IPS-20b (cell line): ENCODE data around the gene DNAJB14.

Experiments
- H3K27ac ChIP-seq: one replicate; pipeline ENCODE4 v1.5.1; 2013; ENCODE audit warnings: low read length
- H3K27me3 ChIP-seq: 2 replicates; pipeline ENCODE4 v1.6.1; 2013; ENCODE audit warnings: mild to moderate bottlenecking, low read length, inconsistent platforms; ENCODE audit not compliant: insufficient read depth
- H3K36me3 ChIP-seq: 2 replicates; pipeline ENCODE4 v1.6.1; 2013; ENCODE audit warnings: low read depth, mild to moderate bottlenecking, inconsistent platforms, low read length, moderate library complexity; ENCODE audit not compliant: insufficient read depth
- H3K4me1 ChIP-seq: 2 replicates; pipeline ENCODE4 v1.6.1; 2013; ENCODE audit warnings: mild to moderate bottlenecking, control low read depth, inconsistent platforms, low read length, moderate library complexity; ENCODE audit not compliant: insufficient read depth
- H3K4me3 ChIP-seq: 2 replicates; pipeline ENCODE4 v1.5.1; 2013; ENCODE audit warnings: mild to moderate bottlenecking, low read length, inconsistent platforms
- H3K9ac ChIP-seq: 2 replicates; pipeline ENCODE4 v1.6.1; 2013; ENCODE audit warnings: low read depth, mild to moderate bottlenecking, inconsistent platforms, low read length, moderate library complexity
- H3K9me3 ChIP-seq: 2 replicates; pipeline ENCODE4 v1.6.1; 2013; ENCODE audit warnings: mild to moderate bottlenecking, low read depth, low read length, inconsistent platforms; ENCODE audit not compliant: insufficient read depth

DNAJB14 gene

DNA sequence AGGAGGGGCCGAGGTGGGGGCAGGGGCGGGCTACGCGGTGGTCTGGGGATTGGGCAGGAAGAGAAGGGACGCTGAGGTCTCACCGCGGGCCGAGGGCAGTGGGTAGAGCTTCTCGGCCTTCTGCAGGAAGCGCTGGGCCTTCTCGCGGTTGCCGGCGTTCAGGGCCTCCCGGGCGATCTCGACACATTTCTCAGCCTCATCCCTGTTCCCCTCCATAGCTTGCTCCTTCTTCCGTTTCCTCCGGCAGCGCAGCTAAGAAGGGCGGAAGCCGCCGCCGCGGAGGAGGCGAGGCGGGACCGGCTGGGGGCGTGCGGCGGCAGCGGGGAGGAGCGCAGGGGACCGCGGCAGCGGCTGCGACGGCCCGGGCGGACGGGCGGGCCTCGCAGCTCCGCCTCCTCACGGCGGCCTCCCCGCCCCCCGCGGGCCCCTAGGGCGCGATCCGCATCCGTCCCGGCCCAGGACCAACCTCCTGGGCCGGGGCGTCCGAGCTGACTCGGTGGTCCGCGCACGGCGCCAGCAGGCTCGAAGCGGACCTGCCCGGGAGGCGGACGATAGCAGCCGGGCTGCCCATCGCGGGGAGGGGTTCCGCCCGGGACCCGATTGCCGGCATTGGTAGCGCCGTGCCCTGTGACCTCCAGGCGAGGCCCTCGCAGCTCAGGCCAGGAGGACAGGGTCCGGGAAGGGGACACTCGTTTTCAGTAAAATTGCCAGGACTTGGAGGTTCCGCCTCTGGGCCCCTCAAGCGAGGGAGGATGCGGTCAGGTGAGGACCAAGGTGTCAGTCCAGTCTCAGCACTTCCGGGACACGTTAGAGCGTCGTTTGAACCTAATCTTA, at the start of gene DNAJB14:
TSS of gene DNAJB14 (minus strand) at position 263 of the 834 bp plus-strand sequence. CDS start at position 216, 47 bp downstream.
- Histone ChIP-seq H3K9ac (peak within 1 kb of the TSS; percentile 88), H3K4me3 (peak within 1 kb of the TSS; percentile 96), H3K9me3 (no peaks in the 10 kb centered on the region), H3K4me1 (peaks cover 27% of the 10 kb centered on the region; the same call in 1 of the 2 replicates), H3K27me3 (no peaks in the 10 kb centered on the region), H3K36me3 (peaks cover 32% of the 10 kb centered on the region), H3K27ac (peak within 1 kb of the TSS; percentile 62)

DNA sequence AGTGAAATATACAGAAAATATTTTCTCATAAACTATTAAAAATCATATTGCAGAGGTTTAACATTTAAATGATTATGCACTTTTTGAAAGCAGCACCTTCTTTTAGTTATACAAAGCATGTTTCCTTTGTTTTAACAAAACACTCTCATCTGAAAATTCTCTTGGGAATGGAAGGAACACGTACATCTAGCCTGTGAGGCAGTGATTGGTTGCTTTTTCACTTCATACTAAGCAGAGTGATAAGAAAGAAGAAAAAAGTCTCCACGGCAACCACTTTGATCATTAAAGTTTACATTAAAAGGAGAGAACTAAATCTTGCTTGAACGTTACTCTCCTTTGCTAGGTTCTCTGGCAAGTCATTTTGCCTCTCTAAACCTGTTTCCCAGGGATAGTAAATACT, 45.3 kb upstream of the DNAJB14 start:
- Histone ChIP-seq H3K4me3 (no peak overlapping the region), H3K27ac (no peak overlapping the region), H3K4me1 (no peaks in the 10 kb centered on the region), H3K9ac (no peak overlapping the region), H3K9me3 (no peaks in the 10 kb centered on the region), H3K27me3 (no peaks in the 10 kb centered on the region), H3K36me3 (no peaks in the 10 kb centered on the region)

DNA sequence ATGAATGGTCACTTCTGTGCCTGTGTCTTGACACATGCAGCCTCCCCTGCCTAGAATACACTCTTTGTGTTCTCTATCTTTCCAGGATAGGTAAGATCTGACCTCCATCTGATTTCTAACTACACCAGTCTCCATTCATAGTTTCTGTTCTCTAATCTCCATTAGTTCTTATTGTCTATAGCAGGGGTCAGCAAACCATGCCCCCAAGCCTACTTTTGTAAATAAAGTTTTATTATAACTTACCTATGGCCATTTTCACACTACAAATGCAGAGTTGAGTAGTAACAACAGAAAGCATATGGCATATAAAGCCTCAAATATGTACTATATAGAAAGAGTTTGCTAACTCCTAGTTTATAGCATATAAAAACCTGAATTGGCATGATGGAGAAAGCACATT, 41.3 kb upstream of the DNAJB14 start:
- Histone ChIP-seq H3K9me3 (no peaks in the 10 kb centered on the region), H3K27me3 (no peaks in the 10 kb centered on the region), H3K4me1 (no peaks in the 10 kb centered on the region), H3K36me3 (no peaks in the 10 kb centered on the region), H3K9ac (no peak overlapping the region), H3K4me3 (no peak overlapping the region), H3K27ac (no peak overlapping the region)

DNA sequence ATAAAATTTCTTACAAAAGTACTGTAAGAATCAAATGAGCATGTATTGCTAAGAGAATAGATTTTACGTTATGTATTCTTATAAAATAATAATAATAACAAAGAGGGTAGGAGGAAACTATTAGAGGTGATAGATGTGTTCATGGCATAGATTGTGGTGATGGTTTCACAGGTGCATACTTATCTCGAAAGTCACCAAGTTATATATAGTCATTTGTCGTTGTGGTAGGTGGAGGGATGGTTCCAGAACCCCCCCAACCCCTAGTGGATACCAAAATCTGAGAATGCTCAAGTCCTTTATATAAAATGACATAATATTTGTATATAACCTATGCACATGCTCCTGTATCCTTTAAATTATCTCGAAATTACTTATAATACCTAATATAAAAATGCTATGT, 40.4 kb upstream of the DNAJB14 start:
- H3K4me3 ChIP-seq, result no peak overlapping the region
- no peak overlapping the region for H3K27ac ChIP-seq
- no peaks in the 10 kb centered on the region for H3K36me3 ChIP-seq
- no peaks in the 10 kb centered on the region for H3K9me3 ChIP-seq
- no peak overlapping the region for H3K9ac ChIP-seq
- no peaks in the 10 kb centered on the region for H3K27me3 ChIP-seq
- H3K4me1 ChIP-seq, result no peaks in the 10 kb centered on the region

DNA sequence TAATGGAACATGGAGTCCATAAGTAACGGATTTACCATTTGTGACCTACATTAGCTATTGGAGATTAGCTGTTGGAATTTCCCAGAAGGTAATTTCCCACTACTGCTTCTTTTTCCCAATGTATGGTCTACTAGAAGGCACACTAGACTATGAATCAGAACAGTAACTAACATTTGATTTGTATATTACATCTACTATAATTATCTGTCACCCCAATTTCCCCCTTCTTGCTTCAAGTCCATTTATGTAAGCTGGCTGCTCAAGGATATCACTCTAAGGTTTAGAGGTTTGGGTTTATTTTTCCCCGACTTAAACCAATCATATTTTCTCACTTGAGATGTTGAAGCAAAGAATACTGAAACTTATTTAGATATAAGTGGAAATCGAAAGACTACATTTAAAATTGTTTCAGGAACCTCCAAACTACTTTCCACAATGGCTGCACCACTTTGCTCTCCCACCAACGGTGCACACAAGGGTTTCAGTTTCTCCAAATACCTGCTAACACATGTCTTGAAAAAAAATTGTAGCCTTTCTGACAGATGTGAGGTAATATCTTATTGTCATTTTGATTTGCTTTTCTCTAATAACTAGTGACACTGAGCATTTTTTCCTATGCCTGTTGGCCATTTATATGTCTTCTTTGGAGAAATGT, 37.0 kb upstream of the DNAJB14 start:
- no peaks in the 10 kb centered on the region for H3K4me1 ChIP-seq
- no peak overlapping the region for H3K27ac ChIP-seq
- H3K9me3 ChIP-seq, result no peaks in the 10 kb centered on the region
- H3K36me3 ChIP-seq, result no peaks in the 10 kb centered on the region
- no peak overlapping the region for H3K9ac ChIP-seq
- H3K4me3 ChIP-seq, result no peak overlapping the region
- H3K27me3 ChIP-seq, result no peaks in the 10 kb centered on the region

DNA sequence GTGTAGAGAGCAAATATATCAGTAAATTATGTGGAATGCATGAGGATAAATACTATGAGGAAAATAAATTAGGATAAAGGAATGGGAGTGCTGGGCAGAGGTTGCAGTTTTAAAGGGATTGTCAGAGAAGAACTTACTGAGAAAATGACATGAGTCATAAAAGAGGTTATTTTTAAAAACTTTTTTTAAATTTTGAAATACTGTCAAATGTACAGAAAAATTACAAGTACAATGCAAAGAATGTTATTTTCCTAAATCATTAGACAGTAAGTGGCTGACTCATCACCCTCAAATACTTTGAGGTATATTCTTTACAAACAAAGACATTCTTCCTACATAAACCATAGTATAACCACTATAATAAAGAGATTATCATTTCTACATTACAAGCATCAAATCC, 33.5 kb upstream of the DNAJB14 start:
- H3K4me3 ChIP-seq, result no peak overlapping the region
- no peaks in the 10 kb centered on the region for H3K9me3 ChIP-seq
- H3K27ac ChIP-seq, result no peak overlapping the region
- no peaks in the 10 kb centered on the region for H3K27me3 ChIP-seq
- H3K9ac ChIP-seq, result no peak overlapping the region
- no peaks in the 10 kb centered on the region for H3K36me3 ChIP-seq
- H3K4me1 ChIP-seq, result no peaks in the 10 kb centered on the region

- Histone ChIP-seq H3K27me3 (no peaks in the 10 kb centered on the region), H3K9ac (no peak overlapping the region), H3K9me3 (no peaks in the 10 kb centered on the region), H3K36me3 (no peaks in the 10 kb centered on the region), H3K27ac (no peak overlapping the region), H3K4me3 (no peak overlapping the region), H3K4me1 (peaks cover 9% of the 10 kb centered on the region; the same call in 1 of the 2 replicates)
These were observed 25.2 kb upstream of the DNAJB14 start for GRCh38 chr4:99971453-99972111.

DNA sequence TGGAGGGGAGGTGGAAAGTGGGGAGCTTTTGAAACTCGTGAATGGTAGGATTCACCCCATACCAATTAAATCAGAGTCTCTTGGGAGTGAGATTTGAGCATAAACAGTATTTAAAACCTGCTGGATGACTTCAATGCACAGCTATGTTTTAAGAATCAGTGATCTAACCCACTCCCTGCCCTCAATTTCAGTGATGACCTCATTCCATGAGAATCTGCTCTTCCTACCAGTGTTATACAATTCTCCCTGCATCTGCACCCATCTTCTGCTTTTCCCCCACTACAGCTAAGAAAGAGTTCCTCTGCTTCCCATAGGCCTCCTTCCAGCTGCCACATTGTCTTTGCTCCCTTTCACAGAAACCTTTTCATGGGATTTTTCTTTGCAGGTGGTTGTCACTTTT, 21.9 kb upstream of the DNAJB14 start:
- no peak overlapping the region; the same call in 1 of the 2 replicates for H3K9ac ChIP-seq
- no peak overlapping the region for H3K27ac ChIP-seq
- H3K27me3 ChIP-seq, result no peaks in the 10 kb centered on the region
- no peaks in the 10 kb centered on the region for H3K9me3 ChIP-seq
- H3K36me3 ChIP-seq, result no peaks in the 10 kb centered on the region
- no peak overlapping the region for H3K4me3 ChIP-seq
- H3K4me1 ChIP-seq, result peaks cover 9% of the 10 kb centered on the region; the same call in 1 of the 2 replicates

GRCh38 chr4:99966692-99967091, 20.3 kb upstream of the DNAJB14 start:
- peaks cover 9% of the 10 kb centered on the region; the same call in 1 of the 2 replicates for H3K4me1 ChIP-seq
- no peaks in the 10 kb centered on the region for H3K36me3 ChIP-seq
- no peaks in the 10 kb centered on the region for H3K9me3 ChIP-seq
- no peaks in the 10 kb centered on the region for H3K27me3 ChIP-seq
- no peak overlapping the region for H3K27ac ChIP-seq
- no peak overlapping the region for H3K4me3 ChIP-seq
- H3K9ac ChIP-seq, result no peak overlapping the region

- H3K9ac ChIP-seq, result no peak overlapping the region
- no peak overlapping the region for H3K4me3 ChIP-seq
- no peaks in the 10 kb centered on the region for H3K27me3 ChIP-seq
- no peaks in the 10 kb centered on the region for H3K36me3 ChIP-seq
- H3K9me3 ChIP-seq, result no peaks in the 10 kb centered on the region
- H3K27ac ChIP-seq, result no peak overlapping the region
- peaks cover 9% of the 10 kb centered on the region; the same call in 1 of the 2 replicates for H3K4me1 ChIP-seq
These were observed 19.4 kb upstream of the DNAJB14 start for GRCh38 chr4:99965674-99966350.

DNA sequence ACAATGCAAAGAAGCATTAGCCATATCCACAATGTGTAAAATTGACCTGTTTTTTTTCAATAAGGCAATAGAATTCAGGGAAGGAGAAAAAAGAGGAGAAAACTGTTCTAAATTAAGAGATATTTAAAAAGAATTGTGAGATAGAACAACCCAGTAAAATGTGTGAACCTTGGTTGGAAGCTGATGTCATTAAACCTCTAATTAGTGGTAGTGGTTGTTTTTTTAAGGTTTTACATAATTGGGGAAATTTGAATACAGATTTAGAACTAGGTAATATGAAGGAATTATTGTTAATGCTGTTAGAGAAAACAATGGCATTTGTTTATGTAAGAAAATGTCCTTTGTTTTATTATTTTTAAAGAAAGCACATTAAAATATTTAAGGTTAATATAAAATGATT, 18.8 kb upstream of the DNAJB14 start:
- Histone ChIP-seq H3K4me3 (no peak overlapping the region), H3K36me3 (no peaks in the 10 kb centered on the region), H3K27ac (no peak overlapping the region), H3K9ac (no peak overlapping the region), H3K9me3 (no peaks in the 10 kb centered on the region), H3K4me1 (peaks cover 9% of the 10 kb centered on the region; the same call in 1 of the 2 replicates), H3K27me3 (no peaks in the 10 kb centered on the region)
